HFF-Myc (cell line): ENCODE measurements around the gene HSD17B4.

Experiments used
- DNase-seq: peaks from one replicate; pipeline ENCODE4 v3.0.0-alpha.2; 2011; ENCODE audit warnings: low read depth; ENCODE audit errors: extremely low read depth
- H3K4me3 ChIP-seq: replicated peaks from 2 replicates; pipeline ENCODE4 v1.5.1; 2011; ENCODE audit warnings: low read depth, mild to moderate bottlenecking, control low read depth, low read length
- TF ChIP-seq, protein P1 (sequence below): IDR thresholded peaks from 2 replicates; pipeline ENCODE4 v1.5.1; 2012; ENCODE audit warnings: mild to moderate bottlenecking, low read depth, low read length, control low read depth; ENCODE audit errors: missing control alignments

Gene HSD17B4

GRCh38 chr5:119578937-119579336, 126.6 kb downstream of the HSD17B4 start:
- peak; percentile 25 for DNase-seq
- TF ChIP-seq, protein P1, sequence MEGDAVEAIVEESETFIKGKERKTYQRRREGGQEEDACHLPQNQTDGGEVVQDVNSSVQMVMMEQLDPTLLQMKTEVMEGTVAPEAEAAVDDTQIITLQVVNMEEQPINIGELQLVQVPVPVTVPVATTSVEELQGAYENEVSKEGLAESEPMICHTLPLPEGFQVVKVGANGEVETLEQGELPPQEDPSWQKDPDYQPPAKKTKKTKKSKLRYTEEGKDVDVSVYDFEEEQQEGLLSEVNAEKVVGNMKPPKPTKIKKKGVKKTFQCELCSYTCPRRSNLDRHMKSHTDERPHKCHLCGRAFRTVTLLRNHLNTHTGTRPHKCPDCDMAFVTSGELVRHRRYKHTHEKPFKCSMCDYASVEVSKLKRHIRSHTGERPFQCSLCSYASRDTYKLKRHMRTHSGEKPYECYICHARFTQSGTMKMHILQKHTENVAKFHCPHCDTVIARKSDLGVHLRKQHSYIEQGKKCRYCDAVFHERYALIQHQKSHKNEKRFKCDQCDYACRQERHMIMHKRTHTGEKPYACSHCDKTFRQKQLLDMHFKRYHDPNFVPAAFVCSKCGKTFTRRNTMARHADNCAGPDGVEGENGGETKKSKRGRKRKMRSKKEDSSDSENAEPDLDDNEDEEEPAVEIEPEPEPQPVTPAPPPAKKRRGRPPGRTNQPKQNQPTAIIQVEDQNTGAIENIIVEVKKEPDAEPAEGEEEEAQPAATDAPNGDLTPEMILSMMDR: peak; percentile 45
- no peak overlapping the region for H3K4me3 ChIP-seq

DNA sequence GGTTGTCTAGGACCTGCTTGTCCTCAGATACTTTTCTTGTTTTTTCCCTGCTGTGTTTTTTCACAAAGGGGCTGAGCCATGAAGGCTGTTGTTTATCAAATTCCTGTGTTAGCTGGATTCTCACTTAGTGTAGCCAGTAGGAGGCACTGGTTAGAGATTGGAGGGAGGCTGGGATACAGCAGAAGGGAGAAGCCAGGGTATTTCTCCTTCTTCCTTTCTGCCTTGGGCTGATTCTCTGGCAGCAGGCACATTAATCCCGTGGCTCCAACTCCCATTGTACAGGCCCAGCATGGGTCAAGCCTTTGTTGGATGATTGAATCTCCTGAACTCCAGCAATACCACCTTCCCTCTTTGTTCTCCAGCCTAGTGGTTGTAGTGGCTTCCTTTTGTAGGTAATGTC, 130.7 kb downstream of the HSD17B4 start:
- TF ChIP-seq, protein P1: no peak
- H3K4me3 ChIP-seq: no peak overlapping the region
- no peak for DNase-seq

GRCh38 chr5:119583684-119584083, 131.4 kb downstream of the HSD17B4 start:
- no peak for DNase-seq
- TF ChIP-seq, protein P1: no peak

More at GRCh38 chr5:119583684-119584083, 131.4 kb downstream of the HSD17B4 start:
- no peak overlapping the region for H3K4me3 ChIP-seq
